ENCODE results near the gene NEU4.

GRCh38 chr2:241854342-241855244 is 45.6 kb downstream of the NEU4 start:
- no peak for TF ChIP-seq CTCF (IDR thresholded peaks at IDR 0.05)
- no peak for TF ChIP-seq POLR2A (IDR thresholded peaks at IDR 0.05)
- no peak for TF ChIP-seq POLR2AphosphoS5 (IDR thresholded peaks at IDR 0.05)
- TF ChIP-seq EP300 (IDR thresholded peaks at IDR 0.05) = no peak

All from sigmoid colon (tissue), 4 donors.